Heart left ventricle (tissue), 16 donors: ENCODE results near the gene KCNQ1. TPM values are rescaled to one million over a fixed set of nuclear protein-coding genes. Genes with fewer than 3 reads are reported as not detected.

Source experiments
- ATAC-seq, 4 donors: fragments of 200-7000 bp; cut with Tn5 transposase; one replicate each; pipeline ENCODE4 v1.9.1; 2020 to 2022; ENCODE audit warnings: moderate library complexity in 4 of 4, mild to moderate bottlenecking in 3 of 4, moderate number of reproducible peaks in 1 of 4
- DNase-seq, 5 donors: peaks; one replicate each; pipeline ENCODE4 v3.0.0-alpha.2; 2020
- H3K27ac ChIP-seq, 12 donors: fragments of 200-600 bp; sonication (generic) in 4 of 12; one replicate each; pipeline versions ENCODE4 v1.5.0 to v1.8.0; 2016 to 2022; ENCODE audit warnings: mild to moderate bottlenecking in 2 of 12
- H3K27me3 ChIP-seq, 9 donors: fragments of 200-600 bp; sonication (generic) in 2 of 9; one replicate each; pipeline versions ENCODE4 v1.5.1 to v1.8.0; 2016 to 2022; ENCODE audit warnings: mild to moderate bottlenecking in 3 of 9
- H3K36me3 ChIP-seq, 9 donors: fragments of 200-600 bp; sonication (generic) in 2 of 9; one replicate each; pipeline versions ENCODE4 v1.5.0 to v1.8.0; 2018 to 2022; ENCODE audit warnings: mild to moderate bottlenecking in 2 of 9
- H3K4me1 ChIP-seq, 12 donors: fragments of 200-600 bp; sonication (generic) in 4 of 12; one replicate each; pipeline versions ENCODE4 v1.5.0 to v1.8.0; 2016 to 2022; ENCODE audit warnings: mild to moderate bottlenecking in 3 of 12
- H3K4me3 ChIP-seq, 12 donors: fragments of 200-600 bp; sonication (generic) in 4 of 12; one replicate each; pipeline versions ENCODE4 v1.5.0 to v1.8.0; 2017 to 2022; ENCODE audit warnings: mild to moderate bottlenecking in 9 of 12, moderate library complexity in 4 of 12
- H3K9me3 ChIP-seq, 12 donors: fragments of 200-600 bp; sonication (generic) in 4 of 12; one replicate each; pipeline versions ENCODE4 v1.5.0 to v1.8.0; 2016 to 2022; ENCODE audit warnings: mild to moderate bottlenecking in 1 of 12
- POLR2A ChIP-seq, 2 donors: fragments of 450-650 bp; IDR thresholded peaks; one replicate each; pipeline ENCODE4 v1.6.1; 2017; ENCODE audit warnings: antibody characterized with exemption in 2 of 2, mild to moderate bottlenecking in 2 of 2, moderate library complexity in 2 of 2
- WGBS, 4 donors: extraction: QIAGEN DNeasy Blood & Tissue Kit in 2 of 4; methylation state at CpG; one replicate each; pipeline versions ENCODE4 v1.1.5 to v1.1.7; 2013 to 2018; 5-methylcytosine and 5-hydroxymethylcytosine counted together
- intact Hi-C, 10 donors: fragments of 100-400 bp; cut with DNase I; formaldehyde crosslinking; loops; one replicate each; pipeline versions ENCODE4 v1.11.1 to v1.14.2; 2022
- polyA plus RNA-seq, 2 donors: library from polyadenylated mRNA; stranded (reverse); fragments of 200-250 nt; gene quantifications; one replicate each; pipeline ENCODE4 v1.2.3, GENCODE V29; 2013
- total RNA-seq, 9 donors: library from RNA; depleted of rRNA in 2 of 9; stranded (reverse); fragments of >200 nt in 2 of 9; fragmentation: NEBNext Ultra II Directional in 3 of 9; extraction: Animal tissue kit (Norgen Biotek cat#: 25700) in 3 of 9; gene quantifications; one replicate each; pipeline versions ENCODE4 v1.1.0 to v1.2.4, GENCODE V29; 2016 to 2023
- TF ChIP-seq, protein P1 (sequence below), 12 donors: fragments of 200-600 bp; sonication (generic) in 4 of 12; IDR thresholded peaks; one replicate each; pipeline versions ENCODE4 v1.5.0 to v1.8.0; 2018 to 2022; ENCODE audit warnings: antibody characterized with exemption in 12 of 12, mild to moderate bottlenecking in 5 of 12
- donor health status: ischemic (EF 13 %, LVEDD 7.1; RV severe dilation, severe dysfunction).
- donor health status: healthy with polysubstance abuse.
- donor health status: DM: no; HTN: yes; CAD: no.
- donor health status: DM: no; HTN: no; CAD: no.
- donor health status: ischemic (EF 25% LVEDD 6.9; RV normal size, moderate dysfunction).
- donor health status: ischemic (EF 25% LVEDD 5.7; RV mildly dilated, moderate dysfunction).
- donor health status: healthy.
- donor health status: DM: yes; HTN: yes; CAD: no.
- donor health status: ischemic (EF 35%, LVEDD 5.7; RV mildly dilated, moderate dysfunction).
- donor health status: nonischemic (EF 11% LVEDD 7.7; RV severe dilation, severe dysfunction).
- donor health status: DM: yes; HTN: yes; CAD: no.
- donor health status: PGD.
- donor health status: ischemic (EF 29% LVEDD 5.4; RV normal size, mild dysfunction).
- donor health status: nonischemic (EF 23%, LVEDD 6.1; RV moderate dilation, normal function).

KCNQ1 gene
- total and polyA plus RNA-seq, 11 donors, result 18.6 to 42.4 (median 31.4) TPM

DNA sequence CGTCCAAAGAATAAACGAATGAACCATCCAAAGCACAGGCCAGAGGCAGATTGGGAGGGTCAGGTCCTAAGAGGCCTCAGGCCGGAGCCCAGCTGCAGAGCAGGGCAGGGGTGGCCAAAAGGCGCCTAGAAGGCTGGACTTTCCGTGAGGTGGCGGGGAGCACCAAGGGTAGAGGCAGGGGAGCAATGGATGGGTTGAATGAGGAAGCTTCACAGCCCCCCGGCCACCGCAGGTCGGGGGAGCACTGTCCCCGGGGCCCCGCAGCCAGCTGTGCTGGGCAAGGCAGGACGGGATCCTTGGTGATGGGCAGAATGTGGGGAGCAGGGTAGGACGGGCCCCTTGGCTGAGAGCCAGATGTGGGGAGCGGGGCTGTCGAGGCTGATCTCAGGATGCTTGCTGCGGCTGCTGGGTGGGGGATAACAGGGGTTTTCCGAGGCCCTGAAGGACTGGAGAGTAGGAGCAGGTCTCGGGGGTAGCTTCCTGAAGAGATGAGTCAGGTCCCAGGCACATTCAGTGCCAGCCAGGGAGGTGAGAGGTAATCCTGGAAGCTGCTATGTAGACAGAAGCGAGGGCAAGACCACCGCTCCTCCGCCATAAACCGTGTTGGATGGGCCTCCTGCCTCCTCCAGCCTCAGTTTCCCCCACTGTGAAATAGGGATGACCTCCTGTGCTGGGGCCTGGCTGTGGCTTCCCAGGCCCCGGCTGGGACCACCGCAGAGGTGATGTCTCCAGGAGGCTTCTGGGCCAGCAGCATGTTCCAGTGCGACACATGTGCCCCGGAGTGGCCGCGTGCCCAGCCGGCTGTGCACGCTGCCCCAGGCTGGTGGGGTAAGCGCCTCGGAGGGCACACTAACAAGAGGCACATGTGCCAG is 289.6 kb downstream of the KCNQ1 start:
- no peaks in the 10 kb centered on the region for H3K36me3 ChIP-seq
- H3K4me3 ChIP-seq, result no peak overlapping the region
- ATAC-seq, result no peak
- TF ChIP-seq, protein P1, sequence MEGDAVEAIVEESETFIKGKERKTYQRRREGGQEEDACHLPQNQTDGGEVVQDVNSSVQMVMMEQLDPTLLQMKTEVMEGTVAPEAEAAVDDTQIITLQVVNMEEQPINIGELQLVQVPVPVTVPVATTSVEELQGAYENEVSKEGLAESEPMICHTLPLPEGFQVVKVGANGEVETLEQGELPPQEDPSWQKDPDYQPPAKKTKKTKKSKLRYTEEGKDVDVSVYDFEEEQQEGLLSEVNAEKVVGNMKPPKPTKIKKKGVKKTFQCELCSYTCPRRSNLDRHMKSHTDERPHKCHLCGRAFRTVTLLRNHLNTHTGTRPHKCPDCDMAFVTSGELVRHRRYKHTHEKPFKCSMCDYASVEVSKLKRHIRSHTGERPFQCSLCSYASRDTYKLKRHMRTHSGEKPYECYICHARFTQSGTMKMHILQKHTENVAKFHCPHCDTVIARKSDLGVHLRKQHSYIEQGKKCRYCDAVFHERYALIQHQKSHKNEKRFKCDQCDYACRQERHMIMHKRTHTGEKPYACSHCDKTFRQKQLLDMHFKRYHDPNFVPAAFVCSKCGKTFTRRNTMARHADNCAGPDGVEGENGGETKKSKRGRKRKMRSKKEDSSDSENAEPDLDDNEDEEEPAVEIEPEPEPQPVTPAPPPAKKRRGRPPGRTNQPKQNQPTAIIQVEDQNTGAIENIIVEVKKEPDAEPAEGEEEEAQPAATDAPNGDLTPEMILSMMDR (IDR thresholded peaks at IDR 0.05), result no peak
- no peak for TF ChIP-seq POLR2A (IDR thresholded peaks at IDR 0.05)
- 91 to 92% (median 92%) methylated on average over 22 to 32 of the region's 32 CpGs for WGBS, 4 donors
- no peaks in the 10 kb centered on the region for H3K27me3 ChIP-seq
- no peaks in the 10 kb centered on the region for H3K9me3 ChIP-seq
- H3K27ac ChIP-seq, result no peak overlapping the region
- intact Hi-C loops, result no loop called here
- H3K4me1 ChIP-seq, result peaks cover 0 to 24% (median 6%) of the 10 kb centered on the region in 12 donors
- peak in 3 of 5 donors; percentile 13 to 40 (median 15) for DNase-seq

- ATAC-seq, result no peak
- H3K4me1 ChIP-seq, result peaks cover 0 to 19% (median 5%) of the 10 kb centered on the region in 12 donors
- no peak overlapping the region for H3K4me3 ChIP-seq
- 92 to 99% (median 97%) methylated on average over 9 to 12 of the region's 12 CpGs for WGBS, 4 donors
- DNase-seq, result peak in 2 of 5 donors; percentile 13 to 27
- H3K36me3 ChIP-seq, result no peaks in the 10 kb centered on the region
- H3K27me3 ChIP-seq, result no peaks in the 10 kb centered on the region
- no peak overlapping the region for H3K27ac ChIP-seq
- TF ChIP-seq POLR2A (IDR thresholded peaks at IDR 0.05), result no peak
- TF ChIP-seq, protein P1 (IDR thresholded peaks at IDR 0.05), result no peak
- H3K9me3 ChIP-seq, result no peaks in the 10 kb centered on the region
- intact Hi-C loops, result no loop called here
Observed at GRCh38 chr11:2735053-2735589, 290.3 kb downstream of the KCNQ1 start.

DNA sequence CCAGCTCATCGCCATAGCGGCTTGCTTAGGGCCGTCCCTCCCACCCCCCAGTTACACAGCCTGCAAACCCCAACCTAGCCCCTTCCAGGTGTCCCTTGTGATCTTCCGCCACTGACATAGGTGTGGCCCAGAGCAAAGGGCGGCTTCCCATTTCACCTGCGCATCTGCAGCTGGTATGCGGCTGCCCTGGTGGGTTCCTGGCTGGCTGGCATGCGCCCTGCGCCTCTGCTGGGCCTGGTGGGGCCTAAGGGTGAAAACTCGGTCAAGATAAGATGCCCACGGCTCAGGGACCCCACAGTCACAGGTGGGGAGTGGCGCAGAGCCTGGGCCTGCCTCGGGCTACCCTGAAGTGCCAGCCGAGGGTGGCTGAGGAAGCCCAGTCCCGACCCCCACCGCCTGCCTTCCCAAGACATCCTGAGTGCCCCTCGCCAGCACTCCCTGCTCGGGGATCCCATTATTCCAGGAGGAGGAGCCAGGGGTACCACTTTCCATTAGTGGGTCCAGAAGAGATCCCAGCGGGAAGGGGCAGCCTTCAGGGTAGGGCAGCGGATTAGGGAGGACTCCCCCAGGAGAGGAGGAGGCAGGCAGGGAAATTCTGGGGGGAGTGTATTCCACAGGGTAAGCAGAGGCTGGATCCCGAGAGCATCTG is 291.9 kb downstream of the KCNQ1 start:
- no peak for ATAC-seq
- intact Hi-C loops, result no loop called here
- no peak overlapping the region for H3K4me3 ChIP-seq
- H3K27ac ChIP-seq, result no peak overlapping the region
- H3K4me1 ChIP-seq, result peaks cover 0 to 16% (median 3%) of the 10 kb centered on the region in 12 donors
- TF ChIP-seq, protein P1 (IDR thresholded peaks at IDR 0.05), result no peak
- no peak for TF ChIP-seq POLR2A (IDR thresholded peaks at IDR 0.05)
- H3K27me3 ChIP-seq, result no peaks in the 10 kb centered on the region
- no peaks in the 10 kb centered on the region for H3K36me3 ChIP-seq
- 95 to 98% (median 97%) methylated on average over 12 to 21 of the region's 21 CpGs for WGBS, 4 donors
- DNase-seq, result no peak
- no peaks in the 10 kb centered on the region for H3K9me3 ChIP-seq

GRCh38 chr11:2737226-2737590 is 292.4 kb downstream of the KCNQ1 start:
- TF ChIP-seq, protein P1 (IDR thresholded peaks at IDR 0.05), result no peak
- TF ChIP-seq POLR2A (IDR thresholded peaks at IDR 0.05), result no peak
- 94 to 100% (median 96%) methylated on average over 7 of the region's 7 CpGs for WGBS, 4 donors
- H3K9me3 ChIP-seq, result no peaks in the 10 kb centered on the region
- H3K27ac ChIP-seq, result no peak overlapping the region
- intact Hi-C loops, result no loop called here
- H3K36me3 ChIP-seq, result no peaks in the 10 kb centered on the region
- ATAC-seq (no peak), DNase-seq (no peak)
- no peak overlapping the region for H3K4me3 ChIP-seq
- H3K4me1 ChIP-seq, result peaks cover 0 to 17% (median 6%) of the 10 kb centered on the region in 12 donors
- no peaks in the 10 kb centered on the region for H3K27me3 ChIP-seq
